SJCRH30 (cell line): ENCODE results near the gene PBX1. TPM values are rescaled to one million over a fixed set of nuclear protein-coding genes. Genes with fewer than 3 reads are reported as not detected.

Source experiments
- DNase-seq, 2 experiments: peaks; one replicate each; pipeline ENCODE4 v3.0.0-alpha.2; 2015 to 2020
- H3K27ac ChIP-seq: fragments of 250-450 bp; sonication (Bioruptor Pico); 2 replicates; pipeline ENCODE4 v1.5.1; 2020; ENCODE audit warnings: mild to moderate bottlenecking, moderate library complexity
- H3K27me3 ChIP-seq: fragments of 250-450 bp; sonication (Bioruptor Pico); 2 replicates; pipeline ENCODE4 v1.5.1; 2020; ENCODE audit warnings: mild to moderate bottlenecking, moderate library complexity
- H3K36me3 ChIP-seq: fragments of 250-450 bp; sonication (Bioruptor Pico); 2 replicates; pipeline ENCODE4 v1.5.1; 2020; ENCODE audit warnings: mild to moderate bottlenecking, moderate library complexity
- H3K4me1 ChIP-seq: fragments of 250-450 bp; sonication (Bioruptor Pico); 2 replicates; pipeline ENCODE4 v1.5.1; 2020; ENCODE audit warnings: mild to moderate bottlenecking, moderate library complexity
- H3K4me3 ChIP-seq: fragments of 250-450 bp; sonication (Bioruptor Pico); 2 replicates; pipeline ENCODE4 v1.5.1; 2020; ENCODE audit warnings: mild to moderate bottlenecking, moderate library complexity
- H3K9me3 ChIP-seq: fragments of 250-450 bp; sonication (Bioruptor Pico); replicated peaks from 2 replicates; pipeline ENCODE4 v1.5.1; 2020; ENCODE audit warnings: mild to moderate bottlenecking, moderate library complexity
- total RNA-seq: library from RNA; depleted of rRNA; stranded (reverse); fragments of >200 nt; shearing (Covaris generic); gene quantifications from 2 replicates; pipeline ENCODE4 v1.2.3, GENCODE V29; 2014

PBX1 gene
- total RNA-seq, 1 experiment from 2014 or later, result 39.0 TPM

DNA sequence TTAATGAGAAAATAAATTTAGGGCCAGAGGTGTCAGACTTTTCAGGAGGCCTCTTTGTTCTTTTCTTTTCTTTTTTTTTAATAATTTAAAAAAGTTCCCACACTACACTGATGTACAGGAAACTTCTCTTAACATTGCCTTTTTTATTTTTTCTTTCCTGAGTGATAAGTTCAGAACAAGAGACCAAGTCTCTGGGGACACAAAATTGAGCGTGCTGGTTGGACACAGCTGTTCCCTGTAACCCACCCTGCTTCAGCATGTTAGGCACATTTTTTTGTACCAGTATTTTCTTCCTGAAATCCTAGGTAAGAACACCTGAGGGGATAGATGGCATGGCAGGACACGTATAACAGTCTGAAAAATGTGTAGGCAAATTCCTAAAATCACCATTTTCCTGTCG lies 50.1 kb downstream of the PBX1 start:
- no peaks in the 10 kb centered on the region for H3K9me3 ChIP-seq
- peaks cover 55% of the 10 kb centered on the region for H3K4me1 ChIP-seq
- H3K36me3 ChIP-seq, result no peaks in the 10 kb centered on the region
- peak; percentile 64 to 72 for DNase-seq
- H3K27ac ChIP-seq, result peak overlapping the region; percentile 81
- H3K27me3 ChIP-seq, result no peaks in the 10 kb centered on the region
- no peak overlapping the region for H3K4me3 ChIP-seq

DNA sequence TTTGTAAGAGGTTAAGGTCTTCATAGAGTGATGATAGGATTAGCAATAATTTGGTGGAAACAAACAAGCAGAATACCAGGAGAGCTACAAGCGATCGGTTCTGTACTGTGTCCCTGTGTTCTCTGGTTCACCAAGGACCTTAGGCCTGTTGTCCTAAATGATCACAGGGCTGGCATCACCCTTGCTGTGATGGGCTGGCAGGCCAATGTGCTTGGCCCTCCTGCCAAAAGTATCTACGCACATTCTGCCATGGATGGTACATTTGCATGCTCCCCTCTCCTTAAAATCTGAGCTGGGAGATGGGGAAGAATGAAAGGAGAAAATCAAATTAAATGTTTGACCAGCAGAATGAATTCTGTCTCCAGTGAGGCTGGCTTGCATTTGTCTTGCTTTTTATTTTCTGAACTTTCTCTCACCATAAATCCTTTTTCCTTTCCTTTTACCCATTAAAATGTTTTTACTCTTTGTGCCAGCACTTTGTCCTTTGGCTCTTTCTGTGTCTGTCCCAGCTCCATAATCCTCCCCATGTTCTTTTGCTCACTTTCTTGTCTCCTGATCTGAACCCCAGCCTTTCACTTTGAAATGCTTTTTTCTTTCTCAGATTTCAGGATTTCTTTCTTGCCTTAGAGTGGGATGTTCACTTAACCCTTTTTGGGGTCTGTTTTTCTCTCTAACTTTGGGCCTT lies 51.7 kb downstream of the PBX1 start:
- Histone ChIP-seq H3K4me3 (no peak overlapping the region), H3K9me3 (no peaks in the 10 kb centered on the region), H3K4me1 (peaks cover 52% of the 10 kb centered on the region), H3K27me3 (no peaks in the 10 kb centered on the region), H3K27ac (peak overlapping the region; percentile 92), H3K36me3 (no peaks in the 10 kb centered on the region)
- no peak for DNase-seq

DNA sequence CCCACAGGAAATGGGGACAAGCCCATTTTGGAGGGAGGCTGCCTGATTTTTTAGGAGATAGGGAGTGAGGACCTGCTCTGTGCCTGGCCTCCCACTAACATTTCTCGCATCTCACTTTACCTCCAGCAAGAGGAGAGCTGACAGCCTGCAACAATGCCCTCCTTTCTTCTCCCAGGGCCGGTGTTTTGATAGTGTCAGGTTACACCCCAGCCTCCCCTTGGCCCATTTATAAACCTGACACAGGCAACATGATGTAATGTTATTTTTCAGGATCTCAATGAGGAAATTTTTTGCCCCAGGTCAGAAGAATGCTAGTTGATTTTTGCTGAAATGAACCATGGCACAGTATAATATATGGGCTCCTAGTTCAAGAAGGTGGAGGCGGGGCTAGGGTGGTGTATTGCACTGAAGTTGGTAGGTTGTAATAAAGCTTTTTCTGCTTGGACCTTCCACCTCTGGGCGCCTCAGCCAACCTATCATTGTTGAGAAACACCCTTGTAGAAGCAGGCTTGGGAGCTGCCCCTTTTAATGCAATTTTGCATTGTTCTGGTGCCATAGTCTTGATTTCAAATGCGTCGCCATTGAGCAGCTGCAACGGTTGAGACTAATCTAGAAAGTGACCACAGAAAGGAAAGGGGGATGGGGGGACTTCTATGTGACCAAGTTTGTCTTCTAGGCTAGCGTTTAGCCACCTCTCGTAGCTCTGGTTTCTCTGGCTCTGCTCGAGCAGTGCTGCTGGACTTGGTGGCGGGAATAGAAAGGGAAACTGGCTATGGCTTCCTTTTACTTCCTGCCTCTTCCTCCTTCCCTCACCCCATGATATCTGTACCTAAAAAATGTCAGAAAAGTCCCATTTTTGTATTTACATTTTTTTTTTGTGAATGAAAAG lies 53.0 kb downstream of the PBX1 start:
- peaks cover 49% of the 10 kb centered on the region for H3K4me1 ChIP-seq
- peak overlapping the region; percentile 92 for H3K27ac ChIP-seq
- no peaks in the 10 kb centered on the region for H3K9me3 ChIP-seq
- DNase-seq, result peak; percentile 92 to 97
- peak overlapping the region; percentile 49 for H3K4me3 ChIP-seq
- no peaks in the 10 kb centered on the region; the same call in 1 of the 2 replicates for H3K36me3 ChIP-seq
- H3K27me3 ChIP-seq, result no peaks in the 10 kb centered on the region

DNA sequence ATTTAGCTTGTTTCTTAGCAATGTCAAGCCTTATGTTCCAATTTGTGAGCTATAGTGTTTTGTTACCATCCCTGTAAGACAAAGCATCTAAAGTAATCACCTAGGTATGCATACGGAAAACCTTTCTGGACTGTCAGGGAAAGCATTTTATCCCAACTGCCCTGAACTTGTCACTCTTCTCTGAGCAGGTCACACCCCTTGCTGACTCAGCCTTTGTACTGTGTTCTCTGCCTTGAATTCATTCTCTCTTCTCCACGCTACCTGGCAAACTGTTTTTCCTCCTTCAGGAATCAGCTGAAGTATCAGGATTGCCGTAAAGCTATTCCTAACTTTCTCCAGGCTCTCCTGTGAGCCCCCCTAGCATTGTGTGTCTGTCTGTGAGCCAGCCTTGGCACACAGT lies 54.2 kb downstream of the PBX1 start:
- peak overlapping the region; percentile 92 for H3K27ac ChIP-seq

DNA sequence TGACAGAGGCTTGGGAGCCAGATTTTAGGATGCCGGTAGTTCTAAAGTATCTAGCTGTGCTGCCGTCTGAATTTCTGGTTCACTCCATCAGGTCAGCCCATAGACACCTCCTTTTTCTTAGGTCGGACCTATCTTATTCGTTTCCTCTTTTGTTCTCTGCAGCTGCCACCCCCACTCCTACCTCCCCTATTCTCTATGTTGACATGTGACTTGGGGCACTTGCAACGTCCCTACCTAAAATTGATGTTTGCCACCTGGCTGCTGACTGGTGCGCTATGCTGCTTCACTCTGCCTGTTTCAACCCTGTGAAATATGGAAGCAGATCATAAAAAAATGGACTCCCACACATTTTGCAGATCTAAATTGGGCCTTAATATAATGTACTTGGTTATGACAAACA lies 55.3 kb downstream of the PBX1 start:
- H3K4me1 ChIP-seq, result peaks cover 35% of the 10 kb centered on the region
- H3K4me3 ChIP-seq, result no peak overlapping the region
- no peak for DNase-seq
- no peaks in the 10 kb centered on the region for H3K9me3 ChIP-seq
- no peaks in the 10 kb centered on the region for H3K27me3 ChIP-seq
- H3K36me3 ChIP-seq, result no peaks in the 10 kb centered on the region; the same call in 1 of the 2 replicates
- no peak overlapping the region for H3K27ac ChIP-seq

More for the DNA sequence above, 54.2 kb downstream of the PBX1 start:
- no peaks in the 10 kb centered on the region for H3K27me3 ChIP-seq
- no peaks in the 10 kb centered on the region for H3K9me3 ChIP-seq
- DNase-seq, result no peak
- no peak overlapping the region; the same call in 1 of the 2 replicates for H3K4me3 ChIP-seq
- peaks cover 46% of the 10 kb centered on the region for H3K4me1 ChIP-seq
- no peaks in the 10 kb centered on the region; the same call in 1 of the 2 replicates for H3K36me3 ChIP-seq

DNA sequence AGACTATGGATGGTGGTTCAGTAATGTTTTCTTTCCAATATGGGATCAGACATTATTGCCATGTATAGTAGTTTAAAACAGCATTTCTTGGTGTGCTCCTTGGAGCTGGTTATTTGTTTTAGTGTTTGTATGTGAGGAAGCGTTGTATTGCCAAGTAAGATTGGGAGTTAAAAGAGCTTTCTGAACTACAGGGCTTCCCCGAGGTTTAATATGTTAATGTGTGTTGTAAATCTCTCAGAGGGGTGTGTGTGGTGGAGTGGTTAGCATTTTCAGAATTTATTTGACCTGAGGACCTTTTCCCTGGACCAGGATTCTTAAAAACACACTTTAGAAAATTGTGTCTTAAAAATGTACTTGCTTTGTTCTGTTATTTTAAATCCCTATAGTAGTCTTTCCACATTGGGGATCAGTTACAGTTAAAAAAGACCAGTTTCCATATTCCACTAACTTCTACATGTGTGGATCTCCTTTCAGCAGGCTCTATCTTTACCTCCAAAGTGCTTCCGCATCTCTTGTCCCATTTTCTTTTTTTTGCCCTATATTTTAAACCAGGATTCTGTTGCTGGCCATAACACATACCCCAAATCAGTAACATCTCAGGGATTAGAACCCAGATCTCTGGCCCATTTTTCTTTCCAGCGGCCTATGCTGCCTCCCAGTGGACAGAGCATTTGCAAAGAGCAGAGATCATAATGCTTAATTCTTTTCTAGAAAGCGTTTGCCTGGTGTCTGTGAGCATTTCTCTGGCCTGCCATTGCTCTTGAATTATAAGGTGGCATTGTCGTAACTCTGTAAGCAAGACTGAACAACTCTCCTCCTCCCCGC lies 58.6 kb downstream of the PBX1 start:
- H3K4me3 ChIP-seq, result no peak overlapping the region
- no peak overlapping the region for H3K27ac ChIP-seq
- no peaks in the 10 kb centered on the region for H3K9me3 ChIP-seq
- no peaks in the 10 kb centered on the region; the same call in 1 of the 2 replicates for H3K36me3 ChIP-seq
- DNase-seq, result peak in 1 of 2 experiments; percentile 37
- peaks cover 12% of the 10 kb centered on the region for H3K4me1 ChIP-seq
- no peaks in the 10 kb centered on the region for H3K27me3 ChIP-seq

DNA sequence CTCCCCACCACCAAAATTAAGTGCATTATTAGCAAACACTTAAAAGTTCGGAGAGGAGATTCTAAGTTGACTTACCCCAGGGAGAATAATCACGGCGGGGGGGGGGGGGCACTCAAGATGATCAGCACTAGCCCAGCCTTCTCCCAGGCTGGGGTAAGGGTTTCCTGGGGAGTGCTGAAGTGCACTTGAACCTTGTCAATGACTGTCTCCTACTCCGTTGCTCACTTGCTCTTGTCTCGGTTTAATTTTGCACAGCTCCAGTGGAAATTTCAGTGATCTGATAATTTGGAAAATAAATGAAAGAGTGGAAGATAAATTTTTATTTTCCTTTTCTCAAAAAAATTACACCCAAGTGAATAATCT lies 59.2 kb downstream of the PBX1 start:
- Histone ChIP-seq H3K36me3 (no peaks in the 10 kb centered on the region; the same call in 1 of the 2 replicates), H3K27ac (no peak overlapping the region), H3K4me1 (peaks cover 6% of the 10 kb centered on the region), H3K9me3 (no peaks in the 10 kb centered on the region), H3K4me3 (no peak overlapping the region), H3K27me3 (no peaks in the 10 kb centered on the region)
- DNase-seq, result no peak

DNA sequence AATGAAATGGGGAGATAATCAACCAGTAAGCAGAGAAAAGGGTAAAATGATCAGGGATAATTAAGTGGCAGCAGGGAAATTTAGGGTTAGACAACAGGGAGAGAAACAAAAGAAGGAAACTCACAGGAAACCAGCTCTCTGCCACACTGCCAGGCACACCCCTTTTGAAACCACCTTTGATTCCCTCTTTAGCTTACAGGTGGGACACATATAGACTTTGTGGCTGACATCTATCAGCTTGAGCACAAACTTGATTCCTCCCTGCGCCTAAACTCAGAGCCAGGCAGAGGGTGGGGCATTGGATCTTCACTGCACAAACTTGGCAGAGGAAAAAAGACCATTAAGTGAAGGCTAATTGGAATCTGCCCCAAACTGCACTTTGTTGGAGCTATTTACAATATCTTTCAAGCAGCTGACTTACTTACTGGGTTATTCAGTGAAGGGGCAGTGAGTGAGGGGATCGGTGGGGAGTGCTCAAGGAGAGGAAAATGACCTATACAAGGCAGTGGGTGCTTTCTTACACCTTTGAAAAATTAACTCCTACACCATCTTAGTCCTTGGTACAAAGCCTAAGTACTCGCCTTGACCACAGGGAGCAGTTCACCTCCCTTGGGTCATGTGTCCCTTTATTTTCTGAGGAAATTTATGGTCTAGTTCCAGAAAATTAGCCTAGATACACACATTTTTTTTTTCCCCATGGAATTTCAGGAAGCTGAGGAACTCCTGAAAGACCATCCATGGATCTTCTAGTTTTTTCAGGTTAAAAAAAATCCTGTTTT lies 60.2 kb downstream of the PBX1 start:
- H3K27ac ChIP-seq, result no peak overlapping the region
- 0 out of 2 replicates have a peak, but pooled peaks cover 2% of the 10 kb centered on the region for H3K4me1 ChIP-seq

DNA sequence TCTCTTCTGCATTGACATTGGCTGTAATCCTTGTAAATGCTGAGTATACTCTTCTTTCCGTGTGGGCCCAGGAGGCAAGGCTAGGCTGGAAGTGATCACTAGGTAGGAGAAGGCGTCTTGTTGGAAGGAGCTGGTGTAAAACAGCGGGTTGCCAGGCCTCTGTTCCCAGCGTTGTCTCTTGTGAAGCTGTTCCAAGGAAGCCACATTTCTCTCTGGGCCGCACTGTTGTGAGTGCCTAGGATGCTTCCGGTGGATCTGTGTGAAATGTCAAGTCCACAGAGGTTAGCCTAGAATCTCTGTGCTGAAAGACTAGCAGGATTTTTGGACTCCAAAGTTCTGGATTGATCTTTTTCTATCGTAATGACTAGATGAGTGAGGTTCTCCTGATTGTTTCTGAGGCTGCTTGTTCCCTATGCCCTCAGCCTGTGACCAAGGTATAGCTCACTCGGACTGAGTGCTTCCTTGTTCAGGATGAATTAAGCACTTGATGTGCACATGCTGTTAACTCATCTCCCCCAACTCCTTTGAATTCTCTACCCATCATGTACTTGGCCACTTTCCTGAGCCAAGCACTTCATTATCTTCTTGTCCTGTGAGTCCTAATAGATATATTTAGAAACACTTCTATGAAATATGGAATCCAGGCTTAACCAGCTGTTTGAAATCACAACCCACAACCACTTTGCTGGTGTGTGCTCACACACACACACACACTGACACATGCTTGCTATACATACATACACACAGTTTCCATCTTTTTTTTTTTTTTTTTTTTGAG lies 63.3 kb downstream of the PBX1 start:
- no peaks in the 10 kb centered on the region for H3K9me3 ChIP-seq
- H3K27me3 ChIP-seq, result no peaks in the 10 kb centered on the region
- no peaks in the 10 kb centered on the region for H3K36me3 ChIP-seq
- H3K4me3 ChIP-seq, result no peak overlapping the region
- DNase-seq, result no peak
- H3K4me1 ChIP-seq, result 0 out of 2 replicates have a peak, but pooled peaks cover 4% of the 10 kb centered on the region
- H3K27ac ChIP-seq, result no peak overlapping the region

More for the DNA sequence above, 60.2 kb downstream of the PBX1 start:
- no peak for DNase-seq
- Histone ChIP-seq H3K27me3 (no peaks in the 10 kb centered on the region), H3K9me3 (no peaks in the 10 kb centered on the region), H3K4me3 (no peak overlapping the region), H3K36me3 (no peaks in the 10 kb centered on the region; the same call in 1 of the 2 replicates)

DNA sequence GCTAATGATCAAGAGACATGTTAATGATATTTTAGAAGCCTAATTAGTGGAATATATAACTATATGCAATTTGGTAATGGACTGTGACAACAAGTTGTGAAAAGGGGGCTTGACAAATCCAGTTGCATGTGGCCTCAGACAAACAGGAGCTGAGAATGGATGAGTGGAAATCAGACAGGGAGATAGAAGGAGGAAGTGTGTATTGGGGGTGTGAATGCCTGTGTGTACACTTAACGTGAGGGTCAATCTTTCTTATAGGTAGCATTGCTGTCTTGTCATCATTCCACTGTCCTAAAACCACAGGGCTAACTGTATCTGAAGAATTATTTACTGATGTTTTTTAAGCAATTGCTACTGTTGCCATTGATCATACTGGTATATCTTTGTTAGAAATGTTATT lies 64.8 kb downstream of the PBX1 start:
- Histone ChIP-seq H3K27ac (no peak overlapping the region), H3K4me3 (no peak overlapping the region), H3K9me3 (no peaks in the 10 kb centered on the region), H3K27me3 (no peaks in the 10 kb centered on the region), H3K36me3 (no peaks in the 10 kb centered on the region), H3K4me1 (0 out of 2 replicates have a peak, but pooled peaks cover 4% of the 10 kb centered on the region)
- no peak for DNase-seq

DNA sequence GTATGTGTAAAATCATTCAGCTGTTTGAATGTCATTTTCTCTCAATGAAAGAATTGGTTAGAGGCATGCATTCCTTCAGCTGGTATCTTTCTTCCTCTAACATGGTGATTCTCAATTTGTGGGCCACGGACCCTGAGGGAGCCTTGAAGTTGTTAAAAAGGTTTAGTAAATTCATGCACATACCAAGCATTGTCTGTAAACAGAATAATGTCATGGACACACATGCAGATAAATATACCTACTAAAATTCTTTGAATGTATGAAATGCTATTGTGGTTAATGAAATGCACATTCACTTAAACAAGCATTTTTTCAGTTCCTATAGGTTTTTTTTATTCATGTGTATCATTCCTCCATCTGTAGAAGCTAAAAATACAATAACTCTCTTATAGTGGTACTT lies 65.4 kb downstream of the PBX1 start:
- Histone ChIP-seq H3K4me1 (0 out of 2 replicates have a peak, but pooled peaks cover 4% of the 10 kb centered on the region), H3K9me3 (no peaks in the 10 kb centered on the region), H3K27me3 (no peaks in the 10 kb centered on the region), H3K36me3 (no peaks in the 10 kb centered on the region), H3K4me3 (no peak overlapping the region), H3K27ac (no peak overlapping the region)
- no peak for DNase-seq

DNA sequence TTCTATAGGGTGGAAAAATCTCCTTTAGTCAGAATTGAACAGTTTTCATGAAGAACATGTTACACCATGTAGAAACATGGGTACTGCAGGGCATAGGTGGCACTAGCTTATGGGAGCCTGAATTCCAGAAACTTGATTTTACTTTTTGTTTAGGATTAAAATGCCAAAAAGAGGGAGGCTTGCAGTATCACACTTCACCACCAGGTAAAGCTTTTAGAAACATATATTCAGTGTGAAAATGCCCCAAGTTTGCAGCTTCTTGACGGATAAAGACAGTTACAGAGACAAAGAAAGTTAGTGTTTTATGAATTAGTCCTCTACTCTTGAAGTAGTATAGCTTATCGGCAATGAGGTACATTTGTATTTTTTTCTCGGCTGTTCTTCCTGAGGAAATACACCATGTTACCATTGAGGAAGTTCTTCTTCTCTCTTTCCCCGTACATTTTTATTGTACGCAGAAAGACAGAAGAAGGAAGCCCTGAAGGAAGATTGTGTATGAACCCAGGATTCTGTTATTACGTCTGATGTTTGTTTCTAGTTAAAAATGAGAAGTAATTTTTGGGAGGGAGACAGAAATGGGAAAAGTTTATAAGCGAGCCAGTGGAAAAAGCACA lies 66.1 kb downstream of the PBX1 start:
- H3K4me3 ChIP-seq, result no peak overlapping the region
- no peak overlapping the region for H3K27ac ChIP-seq
- no peaks in the 10 kb centered on the region for H3K36me3 ChIP-seq
- H3K9me3 ChIP-seq, result no peaks in the 10 kb centered on the region
- H3K4me1 ChIP-seq, result 0 out of 2 replicates have a peak, but pooled peaks cover 4% of the 10 kb centered on the region
- DNase-seq, result no peak
- no peaks in the 10 kb centered on the region for H3K27me3 ChIP-seq

DNA sequence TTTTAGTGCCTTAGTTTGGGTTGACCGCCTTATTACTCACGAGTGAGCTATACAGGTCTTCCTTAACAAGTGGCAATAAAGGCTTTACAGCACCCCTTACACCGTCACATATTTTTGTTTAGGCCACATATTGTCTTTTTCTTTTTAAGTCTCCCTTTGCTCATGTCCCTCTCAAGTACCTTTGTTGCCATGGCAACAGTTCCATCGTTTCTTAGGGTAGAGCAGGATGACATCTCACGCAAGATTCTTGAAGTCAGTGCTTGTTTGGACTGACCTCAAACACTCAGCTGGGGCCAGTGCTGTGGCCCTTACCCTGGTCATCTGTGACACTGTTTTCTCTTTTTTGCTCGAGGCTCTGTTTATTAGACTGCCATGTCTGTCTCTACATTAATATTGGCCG lies 69.8 kb downstream of the PBX1 start:
- H3K9me3 ChIP-seq, result no peaks in the 10 kb centered on the region
- H3K4me3 ChIP-seq, result no peak overlapping the region
- H3K27ac ChIP-seq, result no peak overlapping the region
- no peak for DNase-seq
- H3K4me1 ChIP-seq, result 0 out of 2 replicates have a peak, but pooled peaks cover 4% of the 10 kb centered on the region
- no peaks in the 10 kb centered on the region for H3K27me3 ChIP-seq
- no peaks in the 10 kb centered on the region for H3K36me3 ChIP-seq
